PFSK-1 (cell line): ENCODE results near the gene HMBS.

Experiments
- FOXP2 ChIP-seq: optimal IDR thresholded peaks from 2 replicates; pipeline ENCODE3; 2011; ENCODE audit warnings: borderline replicate concordance, control low read depth, inconsistent platforms; ENCODE audit not compliant: insufficient read depth; ENCODE audit errors: extremely low read length, extremely low read depth
- POLR2AphosphoS5 ChIP-seq: IDR thresholded peaks from 2 replicates; pipeline ENCODE4 v1.6.1; 2012; ENCODE audit warnings: low read depth, mild to moderate bottlenecking, control low read depth, low read length, moderate library complexity
- SIN3A ChIP-seq: IDR thresholded peaks from 2 replicates; pipeline ENCODE4 v1.6.1; 2012; ENCODE audit warnings: mild to moderate bottlenecking, low read length, moderate library complexity, borderline replicate concordance; ENCODE audit not compliant: insufficient read depth
- TAF1 ChIP-seq: IDR thresholded peaks from 2 replicates; pipeline ENCODE4 v1.6.1; 2012; ENCODE audit warnings: low read length, control low read depth, borderline replicate concordance; ENCODE audit not compliant: insufficient read depth
- TF ChIP-seq, protein P1 (sequence below), 2 experiments: IDR thresholded peaks; 2 replicates each; pipeline versions ENCODE4 v1.6.1 to v1.8.0; 2011 to 2012; ENCODE audit warnings: low read depth in 2 of 2, low read length in 2 of 2, control low read depth in 1 of 2, inconsistent platforms in 1 of 2, mild to moderate bottlenecking in 1 of 2, moderate library complexity in 1 of 2; ENCODE audit not compliant: insufficient read depth in 1 of 2

The HMBS gene

DNA sequence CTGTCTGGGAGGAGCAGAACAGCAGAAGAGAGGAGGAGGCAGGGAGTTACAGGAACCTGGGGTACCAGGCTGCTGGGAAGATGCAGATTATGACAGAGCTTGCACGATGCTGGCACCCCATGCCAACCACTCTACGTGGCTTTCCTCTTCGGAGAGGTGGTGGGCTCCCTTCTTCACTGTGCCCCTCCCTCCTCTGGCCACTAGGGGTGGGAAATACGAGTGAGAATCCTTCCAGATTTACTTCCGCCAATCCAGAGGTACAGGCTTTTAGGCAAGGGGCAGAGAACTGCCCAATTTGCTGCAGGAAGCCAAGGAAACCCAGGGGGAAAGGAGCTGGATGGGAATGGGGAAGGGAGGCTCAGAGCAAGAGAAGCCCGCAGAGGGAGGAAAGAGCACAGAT lies 40.0 kb upstream of the HMBS start:
- TF ChIP-seq SIN3A (no peak), POLR2AphosphoS5 (no peak), TAF1 (no peak), FOXP2 (no peak)
- TF ChIP-seq, protein P1, sequence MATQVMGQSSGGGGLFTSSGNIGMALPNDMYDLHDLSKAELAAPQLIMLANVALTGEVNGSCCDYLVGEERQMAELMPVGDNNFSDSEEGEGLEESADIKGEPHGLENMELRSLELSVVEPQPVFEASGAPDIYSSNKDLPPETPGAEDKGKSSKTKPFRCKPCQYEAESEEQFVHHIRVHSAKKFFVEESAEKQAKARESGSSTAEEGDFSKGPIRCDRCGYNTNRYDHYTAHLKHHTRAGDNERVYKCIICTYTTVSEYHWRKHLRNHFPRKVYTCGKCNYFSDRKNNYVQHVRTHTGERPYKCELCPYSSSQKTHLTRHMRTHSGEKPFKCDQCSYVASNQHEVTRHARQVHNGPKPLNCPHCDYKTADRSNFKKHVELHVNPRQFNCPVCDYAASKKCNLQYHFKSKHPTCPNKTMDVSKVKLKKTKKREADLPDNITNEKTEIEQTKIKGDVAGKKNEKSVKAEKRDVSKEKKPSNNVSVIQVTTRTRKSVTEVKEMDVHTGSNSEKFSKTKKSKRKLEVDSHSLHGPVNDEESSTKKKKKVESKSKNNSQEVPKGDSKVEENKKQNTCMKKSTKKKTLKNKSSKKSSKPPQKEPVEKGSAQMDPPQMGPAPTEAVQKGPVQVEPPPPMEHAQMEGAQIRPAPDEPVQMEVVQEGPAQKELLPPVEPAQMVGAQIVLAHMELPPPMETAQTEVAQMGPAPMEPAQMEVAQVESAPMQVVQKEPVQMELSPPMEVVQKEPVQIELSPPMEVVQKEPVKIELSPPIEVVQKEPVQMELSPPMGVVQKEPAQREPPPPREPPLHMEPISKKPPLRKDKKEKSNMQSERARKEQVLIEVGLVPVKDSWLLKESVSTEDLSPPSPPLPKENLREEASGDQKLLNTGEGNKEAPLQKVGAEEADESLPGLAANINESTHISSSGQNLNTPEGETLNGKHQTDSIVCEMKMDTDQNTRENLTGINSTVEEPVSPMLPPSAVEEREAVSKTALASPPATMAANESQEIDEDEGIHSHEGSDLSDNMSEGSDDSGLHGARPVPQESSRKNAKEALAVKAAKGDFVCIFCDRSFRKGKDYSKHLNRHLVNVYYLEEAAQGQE (IDR thresholded peaks at IDR 0.05; ENCODE audit: insufficient read depth in 1 of 2, low read depth in 2 of 2, low read length in 2 of 2): no peak

DNA sequence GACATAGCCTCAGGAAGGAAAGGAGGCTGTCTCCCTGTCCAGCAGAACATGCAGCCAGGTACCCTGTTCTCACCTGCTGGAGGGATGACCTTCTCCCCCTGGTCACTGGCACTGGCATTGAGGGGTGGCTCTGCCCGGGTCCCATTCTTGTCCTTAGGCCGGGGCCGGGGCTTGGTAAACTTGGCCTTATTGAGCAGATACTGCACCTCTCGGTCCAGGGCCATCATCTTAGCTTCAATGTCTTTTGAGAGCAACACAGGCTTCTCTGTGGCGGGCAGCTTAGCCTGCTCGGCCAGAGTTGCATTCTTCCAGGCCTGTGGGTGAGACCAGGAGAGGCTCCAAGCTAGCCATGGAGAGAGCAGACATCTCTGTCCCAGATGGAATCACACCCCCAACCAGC lies 38.2 kb upstream of the HMBS start:
- TF ChIP-seq POLR2AphosphoS5 (no peak), FOXP2 (no peak), TAF1 (no peak), SIN3A (no peak)
- TF ChIP-seq, protein P1 (IDR thresholded peaks at IDR 0.05; ENCODE audit: insufficient read depth in 1 of 2, low read depth in 2 of 2, low read length in 2 of 2): no peak

DNA sequence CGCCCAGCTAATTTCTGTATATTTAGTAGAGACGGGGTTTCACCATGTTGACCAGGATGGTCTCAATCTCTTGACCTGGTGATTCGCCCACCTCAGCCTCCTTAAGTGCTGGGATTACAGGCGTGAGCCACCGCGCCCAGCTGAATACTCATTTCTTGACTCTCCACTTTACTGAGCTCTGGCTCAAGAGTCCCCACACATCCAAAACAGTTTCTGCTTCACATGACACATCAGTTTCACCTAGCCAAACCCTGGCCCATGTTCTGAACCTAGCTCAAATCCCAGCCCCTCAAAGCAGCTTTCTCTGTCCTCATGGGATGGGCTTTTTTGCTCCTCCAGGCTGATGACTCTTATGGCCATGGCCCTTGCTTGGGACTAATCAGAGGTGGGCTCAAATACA lies 37.5 kb upstream of the HMBS start:
- TF ChIP-seq FOXP2 (no peak), SIN3A (no peak), TAF1 (no peak), POLR2AphosphoS5 (no peak)
- TF ChIP-seq, protein P1 (IDR thresholded peaks at IDR 0.05; ENCODE audit: insufficient read depth in 1 of 2, low read depth in 2 of 2, low read length in 2 of 2): no peak

DNA sequence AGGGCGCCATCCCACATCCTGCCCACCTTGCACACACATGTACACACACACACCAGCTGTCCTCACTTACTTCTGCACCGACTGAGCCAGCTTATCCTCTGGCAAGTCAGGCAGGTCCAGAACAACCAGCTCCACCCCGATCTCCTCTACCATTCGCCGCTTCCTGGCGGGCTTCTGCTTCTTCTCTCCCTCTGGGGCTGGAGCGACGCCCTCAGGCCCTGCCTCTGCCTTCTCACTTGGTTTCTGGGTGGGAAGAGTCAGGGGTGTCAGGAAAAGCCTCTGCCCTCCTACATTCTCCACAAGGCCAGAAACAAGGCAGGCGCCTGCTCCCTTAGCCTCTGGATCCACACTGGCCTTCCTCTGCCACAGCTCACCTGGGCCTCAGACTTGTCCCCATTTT lies 36.0 kb upstream of the HMBS start:
- TF ChIP-seq FOXP2: no peak
- TF ChIP-seq SIN3A: no peak
- TF ChIP-seq, protein P1 (IDR thresholded peaks at IDR 0.05; ENCODE audit: insufficient read depth in 1 of 2, low read depth in 2 of 2, low read length in 2 of 2): no peak
- no peak for TF ChIP-seq TAF1
- no peak for TF ChIP-seq POLR2AphosphoS5

GRCh38 chr11:119049081-119049480 lies 35.6 kb upstream of the HMBS start:
- no peak for TF ChIP-seq SIN3A
